Parathyroid adenoma (tissue), 2 donors: ENCODE results near the gene MAGI1.

Source experiments
- H2AFZ ChIP-seq: fragments of 300-600 bp; sonication (generic); one replicate; pipeline ENCODE4 v1.7.0; 2017; ENCODE audit warnings: antibody characterized with exemption, mild to moderate bottlenecking
- H3K27ac ChIP-seq: fragments of 300-600 bp; sonication (generic); one replicate; pipeline ENCODE4 v1.7.0; 2017
- H3K27me3 ChIP-seq: fragments of 300-600 bp; sonication (generic); one replicate; pipeline ENCODE4 v1.7.0; 2017; ENCODE audit warnings: low read length; ENCODE audit not compliant: control insufficient read depth, insufficient read depth
- H3K36me3 ChIP-seq: fragments of 300-600 bp; sonication (generic); one replicate; pipeline ENCODE4 v1.7.0; 2017; ENCODE audit warnings: low read length; ENCODE audit not compliant: control insufficient read depth, insufficient read depth
- H3K4me1 ChIP-seq: fragments of 300-600 bp; sonication (generic); one replicate; pipeline ENCODE4 v1.7.0; 2017; ENCODE audit warnings: control low read depth
- H3K4me2 ChIP-seq: fragments of 300-600 bp; sonication (generic); one replicate; pipeline ENCODE4 v1.7.0; 2017; ENCODE audit warnings: low read length
- H3K4me3 ChIP-seq: fragments of 300-600 bp; sonication (generic); one replicate; pipeline ENCODE4 v1.7.0; 2017; ENCODE audit warnings: low read depth, low read length
- H3K79me2 ChIP-seq: fragments of 300-600 bp; sonication (generic); one replicate; pipeline ENCODE4 v1.7.0; 2017; ENCODE audit warnings: control low read depth
- H3K9ac ChIP-seq: fragments of 300-600 bp; sonication (generic); one replicate; pipeline ENCODE4 v1.7.0; 2017; ENCODE audit warnings: mild to moderate bottlenecking
- H3K9me3 ChIP-seq: fragments of 300-600 bp; sonication (generic); one replicate; pipeline ENCODE4 v1.7.0; 2017; ENCODE audit warnings: low read length; ENCODE audit not compliant: control insufficient read depth
- TF ChIP-seq, protein P1 (sequence below): fragments of 300-600 bp; sonication (generic); IDR thresholded peaks from one replicate; pipeline ENCODE4 v1.7.0; 2017; ENCODE audit warnings: antibody characterized with exemption, mild to moderate bottlenecking
- donor health status: primary hyperparathyroidism.

MAGI1 gene

DNA sequence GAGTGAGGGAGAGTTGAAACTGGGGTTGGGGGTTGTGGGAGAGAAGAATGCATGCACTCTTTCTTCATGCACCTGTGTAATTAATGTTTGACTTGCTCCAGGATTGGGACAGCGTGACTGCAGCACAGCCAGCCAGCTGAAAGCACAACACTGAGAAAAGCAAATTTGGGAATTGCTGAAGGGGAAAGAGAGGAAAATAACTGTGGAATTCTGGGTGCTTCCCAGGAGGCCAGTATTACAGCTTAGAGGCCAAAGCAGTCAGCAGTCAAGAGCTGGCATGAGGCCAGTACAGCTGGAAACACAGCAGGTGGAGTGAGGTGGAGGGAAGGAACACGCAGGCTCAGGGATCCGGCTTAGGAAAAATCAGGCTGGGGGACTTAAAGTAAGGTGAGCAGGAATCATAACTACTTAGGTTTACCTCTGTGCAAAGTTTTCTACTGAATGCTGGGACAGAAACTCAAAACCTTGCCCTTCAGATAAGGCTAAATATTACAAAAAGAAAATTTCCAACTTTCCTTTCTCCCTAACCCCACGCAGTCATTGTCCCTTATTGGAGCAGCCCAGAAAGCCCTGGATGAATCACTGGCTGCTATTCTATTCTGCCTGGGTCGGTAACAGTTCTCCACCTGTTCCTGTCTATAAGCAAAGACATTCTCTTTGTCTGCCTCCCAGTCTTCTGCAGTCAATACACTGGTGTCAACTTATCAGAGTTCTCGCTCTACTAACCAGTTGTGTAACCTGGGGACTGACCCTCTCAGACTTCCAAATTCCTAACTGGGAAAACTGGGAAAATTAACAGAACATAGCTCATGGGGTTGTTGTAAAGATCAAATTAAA is 167.2 kb downstream of the MAGI1 start:
- Histone ChIP-seq H3K27me3 (no peaks in the 10 kb centered on the region), H2AFZ (no peak overlapping the region), H3K4me2 (no peak overlapping the region), H3K4me3 (no peak overlapping the region), H3K9me3 (no peaks in the 10 kb centered on the region), H3K79me2 (peaks cover 7% of the 10 kb centered on the region), H3K27ac (no peak overlapping the region), H3K36me3 (no peaks in the 10 kb centered on the region), H3K4me1 (no peaks in the 10 kb centered on the region), H3K9ac (no peak overlapping the region)
- TF ChIP-seq, protein P1, sequence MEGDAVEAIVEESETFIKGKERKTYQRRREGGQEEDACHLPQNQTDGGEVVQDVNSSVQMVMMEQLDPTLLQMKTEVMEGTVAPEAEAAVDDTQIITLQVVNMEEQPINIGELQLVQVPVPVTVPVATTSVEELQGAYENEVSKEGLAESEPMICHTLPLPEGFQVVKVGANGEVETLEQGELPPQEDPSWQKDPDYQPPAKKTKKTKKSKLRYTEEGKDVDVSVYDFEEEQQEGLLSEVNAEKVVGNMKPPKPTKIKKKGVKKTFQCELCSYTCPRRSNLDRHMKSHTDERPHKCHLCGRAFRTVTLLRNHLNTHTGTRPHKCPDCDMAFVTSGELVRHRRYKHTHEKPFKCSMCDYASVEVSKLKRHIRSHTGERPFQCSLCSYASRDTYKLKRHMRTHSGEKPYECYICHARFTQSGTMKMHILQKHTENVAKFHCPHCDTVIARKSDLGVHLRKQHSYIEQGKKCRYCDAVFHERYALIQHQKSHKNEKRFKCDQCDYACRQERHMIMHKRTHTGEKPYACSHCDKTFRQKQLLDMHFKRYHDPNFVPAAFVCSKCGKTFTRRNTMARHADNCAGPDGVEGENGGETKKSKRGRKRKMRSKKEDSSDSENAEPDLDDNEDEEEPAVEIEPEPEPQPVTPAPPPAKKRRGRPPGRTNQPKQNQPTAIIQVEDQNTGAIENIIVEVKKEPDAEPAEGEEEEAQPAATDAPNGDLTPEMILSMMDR, result no peak

DNA sequence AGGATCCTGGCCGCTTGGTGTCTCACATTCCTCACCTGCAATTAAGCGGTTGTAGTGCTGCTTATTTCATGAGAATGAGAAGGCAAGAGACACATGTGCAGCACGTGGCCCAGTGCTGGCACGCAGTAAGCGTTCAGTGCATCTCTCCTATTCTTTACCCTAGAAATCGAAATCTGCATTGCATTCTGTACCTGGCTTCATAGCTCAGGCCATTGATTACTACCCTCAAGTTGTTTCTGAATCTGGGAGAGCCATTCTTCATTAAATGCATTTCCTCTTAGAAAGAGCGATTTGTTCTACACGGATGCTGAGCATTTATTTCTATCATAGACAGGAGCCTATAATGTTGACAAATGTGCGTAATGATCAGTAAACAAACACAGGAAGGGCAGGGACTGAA is 168.9 kb downstream of the MAGI1 start:
- no peaks in the 10 kb centered on the region for H3K9me3 ChIP-seq
- no peak overlapping the region for H3K27ac ChIP-seq
- no peaks in the 10 kb centered on the region for H3K4me1 ChIP-seq
- TF ChIP-seq, protein P1, result no peak
- no peaks in the 10 kb centered on the region for H3K27me3 ChIP-seq
- no peaks in the 10 kb centered on the region for H3K36me3 ChIP-seq
- H2AFZ ChIP-seq, result no peak overlapping the region
- H3K4me2 ChIP-seq, result no peak overlapping the region
- no peak overlapping the region for H3K4me3 ChIP-seq
- H3K9ac ChIP-seq, result no peak overlapping the region
- peaks cover 11% of the 10 kb centered on the region for H3K79me2 ChIP-seq

DNA sequence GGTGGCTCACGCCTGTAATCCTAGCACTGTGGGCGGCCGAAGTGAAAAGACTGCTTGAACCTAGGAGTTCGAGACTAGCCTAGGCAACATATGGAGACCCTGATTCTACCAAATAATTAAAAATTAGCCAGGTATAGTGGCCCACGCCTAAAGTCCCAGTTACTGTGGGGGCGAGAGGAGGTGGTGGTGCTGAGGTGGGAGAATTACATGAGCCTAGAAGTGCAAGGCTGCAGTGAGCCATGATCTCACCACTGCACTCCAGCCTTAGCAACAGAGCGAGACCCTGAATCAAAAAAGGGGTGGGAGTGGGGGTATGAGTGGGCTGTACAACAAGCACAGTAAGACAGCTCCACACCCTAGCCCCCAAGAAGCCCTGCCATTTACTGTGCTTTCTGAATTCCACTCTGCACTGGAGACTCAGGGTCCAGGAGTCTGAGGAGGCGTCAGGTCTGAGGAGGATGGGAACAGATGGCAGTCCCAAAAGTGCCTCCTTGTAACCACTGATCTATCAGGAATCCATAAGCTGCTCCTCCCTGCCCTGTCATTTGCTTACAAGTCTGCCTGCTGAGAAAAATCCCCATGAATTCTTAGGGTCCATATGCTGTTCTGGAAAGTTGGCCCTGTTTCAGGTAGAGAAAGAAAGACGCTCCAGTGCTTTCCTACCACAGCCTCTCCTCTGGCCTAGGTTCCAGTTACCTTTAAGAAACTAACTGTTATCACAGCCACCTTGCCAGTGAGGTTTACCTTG is 171.1 kb downstream of the MAGI1 start:
- H3K4me2 ChIP-seq, result no peak overlapping the region
- no peak overlapping the region for H3K4me3 ChIP-seq
- H3K27ac ChIP-seq, result no peak overlapping the region
- TF ChIP-seq, protein P1, result no peak
- H2AFZ ChIP-seq, result no peak overlapping the region
- H3K36me3 ChIP-seq, result no peaks in the 10 kb centered on the region
- no peak overlapping the region for H3K9ac ChIP-seq
- no peaks in the 10 kb centered on the region for H3K4me1 ChIP-seq
- H3K79me2 ChIP-seq, result peaks cover 12% of the 10 kb centered on the region
- H3K9me3 ChIP-seq, result no peaks in the 10 kb centered on the region
- no peaks in the 10 kb centered on the region for H3K27me3 ChIP-seq

- Histone ChIP-seq H3K27ac (no peak overlapping the region), H3K4me3 (no peak overlapping the region), H3K4me2 (no peak overlapping the region), H3K9ac (no peak overlapping the region), H3K9me3 (no peaks in the 10 kb centered on the region), H2AFZ (no peak overlapping the region), H3K4me1 (no peaks in the 10 kb centered on the region), H3K79me2 (peaks cover 9% of the 10 kb centered on the region), H3K27me3 (no peaks in the 10 kb centered on the region), H3K36me3 (no peaks in the 10 kb centered on the region)
- TF ChIP-seq, protein P1, result no peak
Measured at GRCh38 chr3:65864357-65864904, 174.3 kb downstream of the MAGI1 start.
